DND-41 (cell line): ENCODE measurements around the gene ST6GALNAC3.

ENCODE experiments used
- CTCF ChIP-seq: IDR thresholded peaks from 2 replicates; pipeline ENCODE4 v1.5.1; 2012; ENCODE audit warnings: borderline replicate concordance, low read length, moderate library complexity, mild to moderate bottlenecking; ENCODE audit not compliant: poor library complexity, severe bottlenecking; ENCODE audit errors: extremely low read depth
- EZH2 ChIP-seq: IDR thresholded peaks from 3 replicates; pipeline ENCODE4 v1.6.1; 2012; ENCODE audit warnings: borderline replicate concordance, low read depth, mild to moderate bottlenecking, moderate library complexity, low read length, inconsistent platforms; ENCODE audit not compliant: severe bottlenecking

GRCh38 chr1:76581712-76582111 is 507.2 kb downstream of the ST6GALNAC3 start:
- TF ChIP-seq CTCF (no peak), EZH2 (no peak)
